Measurements from ENCODE around the gene CYP27C1. TPM values are rescaled to one million over a fixed set of nuclear protein-coding genes. Genes with fewer than 3 reads are reported as not detected.
"Not testable (repeated sequence)": the region's sequence is repeated elsewhere in the genome, so short reads cannot be mapped to it uniquely, and the experiment has no call there.

Gene CYP27C1, protein sequence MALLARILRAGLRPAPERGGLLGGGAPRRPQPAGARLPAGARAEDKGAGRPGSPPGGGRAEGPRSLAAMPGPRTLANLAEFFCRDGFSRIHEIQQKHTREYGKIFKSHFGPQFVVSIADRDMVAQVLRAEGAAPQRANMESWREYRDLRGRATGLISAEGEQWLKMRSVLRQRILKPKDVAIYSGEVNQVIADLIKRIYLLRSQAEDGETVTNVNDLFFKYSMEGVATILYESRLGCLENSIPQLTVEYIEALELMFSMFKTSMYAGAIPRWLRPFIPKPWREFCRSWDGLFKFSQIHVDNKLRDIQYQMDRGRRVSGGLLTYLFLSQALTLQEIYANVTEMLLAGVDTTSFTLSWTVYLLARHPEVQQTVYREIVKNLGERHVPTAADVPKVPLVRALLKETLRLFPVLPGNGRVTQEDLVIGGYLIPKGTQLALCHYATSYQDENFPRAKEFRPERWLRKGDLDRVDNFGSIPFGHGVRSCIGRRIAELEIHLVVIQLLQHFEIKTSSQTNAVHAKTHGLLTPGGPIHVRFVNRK
- polyA plus RNA-seq = not detected

DNA sequence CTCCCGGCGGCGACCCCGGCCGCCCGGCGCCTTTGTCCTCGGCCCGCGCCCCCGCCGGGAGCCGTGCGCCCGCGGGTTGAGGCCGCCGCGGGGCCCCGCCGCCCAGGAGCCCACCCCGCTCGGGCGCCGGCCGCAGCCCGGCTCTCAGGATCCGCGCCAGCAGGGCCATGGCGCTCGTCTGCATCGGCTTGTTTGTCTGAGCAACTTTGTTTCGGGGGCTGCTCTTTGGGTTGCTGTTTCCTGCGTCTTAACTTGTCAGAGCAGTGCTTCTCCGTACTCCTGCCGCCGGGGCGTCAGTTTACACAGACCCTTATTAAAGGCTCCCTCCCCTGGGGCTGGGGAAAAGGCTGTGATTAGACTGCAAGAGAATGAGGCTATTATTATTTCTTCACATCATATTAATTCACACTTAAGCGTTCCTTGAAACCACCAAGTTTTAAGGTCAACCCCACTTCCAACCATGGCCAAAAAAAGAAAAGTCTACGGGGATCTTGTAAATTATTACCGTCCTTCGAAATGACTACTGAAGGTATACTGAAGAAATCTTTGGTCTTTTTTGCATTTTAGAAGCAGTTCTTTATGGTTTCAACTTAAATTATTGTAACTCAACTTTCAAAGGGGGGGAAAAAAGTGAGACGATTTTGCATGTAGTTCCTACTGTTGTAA lies at the start of gene CYP27C1:
TSS of gene CYP27C1 (minus strand) at position 198 of the 666 bp plus-strand sequence. CDS start at position 169, 29 bp downstream.
- no peaks in the 10 kb centered on the region for H3K36me3 Mint-ChIP-seq
- H3K4me1 Mint-ChIP-seq = peaks cover 11 to 14% (median 13%) of the 10 kb centered on the region in 3 donors
- H3K9me3 Mint-ChIP-seq = peaks cover 2 to 8% (median 5%) of the 10 kb centered on the region in 3 donors
- H3K27ac Mint-ChIP-seq = no peak within 1 kb of the TSS
- H3K27me3 Mint-ChIP-seq = peaks cover 49% of the 10 kb centered on the region
- H3K4me3 Mint-ChIP-seq = peak within 1 kb of the TSS; percentile 55 to 93 (median 82)

DNA sequence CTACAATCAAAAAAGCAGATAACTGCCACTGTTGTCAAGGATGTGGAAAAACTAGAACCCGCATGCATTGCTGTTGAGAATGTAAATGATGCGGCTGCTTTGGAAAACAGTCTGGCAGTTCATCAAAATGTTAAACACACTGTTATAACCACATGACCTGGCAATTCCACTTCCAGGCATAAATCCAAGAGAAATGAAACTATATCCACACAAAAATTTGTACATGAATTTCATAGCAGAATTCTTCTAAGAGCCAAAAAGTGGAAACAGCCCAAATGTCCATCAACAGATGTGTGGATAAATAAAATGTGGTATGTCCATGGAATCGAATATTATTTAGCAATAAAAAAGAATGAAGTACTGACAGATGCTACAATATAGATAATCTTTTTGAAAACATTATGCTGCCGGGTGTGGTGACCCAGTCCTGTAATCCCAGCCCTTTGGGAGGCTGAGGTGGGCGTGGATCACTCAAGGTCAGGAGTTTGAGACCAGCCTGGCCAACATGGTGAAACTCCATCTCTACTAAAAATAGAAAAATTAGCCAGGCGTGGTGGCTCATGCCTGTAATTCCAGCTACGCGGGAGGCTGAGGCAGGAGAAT lies 41.8 kb upstream of the CYP27C1 start:
- H3K27ac Mint-ChIP-seq = no peak overlapping the region
- peaks cover 0 to 1% (median 1%) of the 10 kb centered on the region in 3 donors for H3K4me1 Mint-ChIP-seq
- no peak overlapping the region for H3K4me3 Mint-ChIP-seq
- no peaks in the 10 kb centered on the region for H3K27me3 Mint-ChIP-seq
- H3K36me3 Mint-ChIP-seq = peaks cover 16% of the 10 kb centered on the region
- no peaks in the 10 kb centered on the region for H3K9me3 Mint-ChIP-seq

DNA sequence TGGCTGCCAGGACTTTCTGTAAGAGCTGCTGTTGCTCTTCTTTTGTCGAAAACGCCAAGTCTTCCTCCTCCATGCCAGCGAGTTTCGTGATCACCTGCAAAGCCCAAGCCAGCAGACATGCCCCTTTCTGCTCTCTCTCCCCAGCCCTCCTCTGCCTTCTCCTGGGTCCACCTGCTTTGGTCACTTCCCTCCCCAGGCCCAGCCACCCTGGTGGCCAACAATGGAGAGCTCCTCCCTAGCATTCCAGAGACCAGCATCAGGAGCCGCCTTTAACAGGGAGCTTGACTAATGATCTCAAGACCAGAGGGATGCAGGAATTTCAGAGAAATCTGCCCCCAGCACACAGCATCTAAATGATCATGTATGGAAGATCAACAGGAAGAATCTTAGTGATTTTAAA lies 39.3 kb upstream of the CYP27C1 start:
- Mint-ChIP-seq H3K27me3 (no peaks in the 10 kb centered on the region), H3K9me3 (no peaks in the 10 kb centered on the region), H3K27ac (no peak overlapping the region), H3K36me3 (peaks cover 11% of the 10 kb centered on the region), H3K4me3 (no peak overlapping the region), H3K4me1 (peaks cover 0 to 1% (median 0%) of the 10 kb centered on the region in 3 donors)

DNA sequence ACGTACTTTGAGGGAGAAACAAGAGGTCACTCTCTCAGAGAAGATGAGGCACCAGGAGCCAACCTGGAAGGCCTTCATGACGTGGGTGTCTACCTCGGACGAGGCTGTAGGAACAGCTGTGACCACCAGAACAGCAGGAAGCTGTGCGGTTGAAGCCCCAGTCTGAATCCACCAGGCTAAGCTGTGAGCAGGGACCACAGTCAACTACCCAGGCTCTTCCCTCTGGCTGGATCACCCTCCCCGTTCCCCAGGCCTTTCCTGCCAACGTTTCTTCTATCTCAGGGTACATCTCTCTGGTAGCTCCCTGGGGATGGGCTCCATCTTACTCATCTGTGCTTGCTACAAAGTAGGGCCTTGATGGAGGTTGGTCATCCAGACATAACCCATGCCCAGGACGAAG lies 36.8 kb upstream of the CYP27C1 start:
- H3K4me3 Mint-ChIP-seq = no peak overlapping the region
- H3K27ac Mint-ChIP-seq = no peak overlapping the region
- H3K36me3 Mint-ChIP-seq = peaks cover 8% of the 10 kb centered on the region
- H3K27me3 Mint-ChIP-seq = no peaks in the 10 kb centered on the region
- H3K4me1 Mint-ChIP-seq = peaks cover 0 to 1% (median 0%) of the 10 kb centered on the region in 3 donors
- no peaks in the 10 kb centered on the region for H3K9me3 Mint-ChIP-seq

DNA sequence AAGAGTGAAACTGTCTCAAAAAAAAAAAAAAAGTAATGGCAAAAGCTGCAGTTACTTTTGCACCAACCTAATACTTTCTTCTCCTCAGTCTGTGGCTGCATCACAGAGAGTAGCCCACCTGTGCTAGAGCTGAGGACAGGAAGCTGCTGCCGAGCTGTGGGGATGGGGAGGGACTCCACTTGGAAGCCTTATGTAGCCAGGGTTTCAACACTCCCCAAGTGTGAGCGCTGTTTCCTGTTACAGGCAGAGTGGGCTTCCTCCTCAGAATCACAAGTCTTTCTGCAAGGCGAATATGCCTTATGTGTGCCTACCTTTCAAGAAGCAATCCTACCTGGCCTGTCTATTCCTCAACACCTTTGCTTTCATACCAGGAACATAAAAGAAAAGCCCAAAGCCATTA lies 36.3 kb upstream of the CYP27C1 start:
- Mint-ChIP-seq H3K4me1 (peaks cover 0 to 1% (median 0%) of the 10 kb centered on the region in 3 donors), H3K9me3 (no peaks in the 10 kb centered on the region), H3K36me3 (peaks cover 10% of the 10 kb centered on the region), H3K4me3 (no peak overlapping the region), H3K27me3 (no peaks in the 10 kb centered on the region), H3K27ac (peak overlapping the region in 1 of 3 donors; percentile 36)

DNA sequence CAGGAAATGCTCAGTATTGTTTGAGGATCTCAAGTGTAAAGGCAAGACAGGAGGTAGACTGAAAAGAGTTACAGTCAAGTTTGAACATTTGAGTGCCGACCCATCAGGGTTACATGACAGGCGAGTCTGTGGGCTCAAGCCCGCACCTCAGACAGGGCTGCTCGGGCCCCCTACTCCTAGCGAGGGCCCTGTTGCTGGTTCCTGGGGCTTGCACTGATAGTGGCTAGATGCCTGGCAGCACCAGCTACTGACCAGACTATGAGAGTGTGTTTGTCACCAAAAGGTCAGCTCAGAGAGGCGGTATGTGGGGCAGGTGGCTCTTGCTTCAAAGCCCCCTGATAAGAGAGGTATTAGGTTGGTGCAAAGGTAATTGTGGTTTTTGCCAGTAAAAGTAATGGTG lies 35.6 kb upstream of the CYP27C1 start:
- H3K27me3 Mint-ChIP-seq = no peaks in the 10 kb centered on the region
- peak overlapping the region in 1 of 3 donors; percentile 34 for H3K27ac Mint-ChIP-seq
- no peaks in the 10 kb centered on the region for H3K9me3 Mint-ChIP-seq
- H3K36me3 Mint-ChIP-seq = peaks cover 11% of the 10 kb centered on the region
- peaks cover 0 to 1% (median 0%) of the 10 kb centered on the region in 3 donors for H3K4me1 Mint-ChIP-seq
- no peak overlapping the region for H3K4me3 Mint-ChIP-seq

DNA sequence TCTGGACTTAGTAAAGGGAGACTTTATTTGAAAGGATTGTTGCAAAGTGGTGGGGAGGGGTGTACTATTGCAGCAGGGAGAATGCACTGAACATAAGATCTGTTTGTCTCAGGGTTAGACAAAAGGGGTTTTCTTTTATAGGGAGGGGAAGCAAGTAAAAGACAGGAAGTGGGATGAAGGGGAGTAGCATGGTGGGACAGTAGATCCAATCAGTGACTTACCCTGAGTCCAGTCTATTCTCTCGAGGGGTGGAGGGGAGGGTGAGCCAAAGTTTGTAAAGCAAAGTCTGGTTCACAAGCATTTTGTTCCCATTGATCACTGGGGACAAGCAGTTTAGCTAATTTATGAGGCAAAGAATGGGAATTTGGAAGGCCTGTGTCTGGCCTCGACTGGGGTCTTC lies 35.0 kb upstream of the CYP27C1 start:
- H3K9me3 Mint-ChIP-seq = no peaks in the 10 kb centered on the region
- H3K4me3 Mint-ChIP-seq = no peak overlapping the region
- no peaks in the 10 kb centered on the region for H3K27me3 Mint-ChIP-seq
- H3K36me3 Mint-ChIP-seq = peaks cover 11% of the 10 kb centered on the region
- no peak overlapping the region for H3K27ac Mint-ChIP-seq
- H3K4me1 Mint-ChIP-seq = peaks cover 0 to 1% (median 0%) of the 10 kb centered on the region in 3 donors

DNA sequence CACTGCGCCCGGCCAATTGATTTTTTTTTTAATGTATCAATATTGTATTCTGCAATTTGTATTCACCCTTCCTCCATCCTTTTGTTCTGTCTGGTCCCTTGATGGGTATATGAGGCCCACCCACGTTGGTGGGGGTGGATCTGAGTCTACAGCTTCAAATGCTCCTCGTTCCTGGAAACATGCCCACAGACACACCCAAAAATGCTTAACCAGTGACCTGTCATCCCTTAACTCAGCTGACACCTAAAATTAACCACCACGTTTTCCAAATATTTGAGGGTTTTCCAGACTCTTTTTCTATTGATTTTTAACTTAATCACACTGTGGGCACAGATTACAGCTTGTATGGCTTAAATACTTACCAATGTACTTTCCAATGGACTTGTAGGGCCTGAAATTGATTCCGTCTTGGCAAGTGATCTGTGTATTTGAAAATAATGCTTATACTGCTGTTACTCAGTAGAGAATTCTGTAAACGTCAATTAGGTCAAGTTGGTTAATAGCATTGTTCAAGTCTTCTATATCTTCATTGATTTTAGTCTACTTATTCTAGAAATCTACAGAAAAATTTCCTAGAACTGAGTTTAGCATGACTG lies 34.4 kb upstream of the CYP27C1 start:
- H3K9me3 Mint-ChIP-seq = no peaks in the 10 kb centered on the region
- no peaks in the 10 kb centered on the region for H3K27me3 Mint-ChIP-seq
- peaks cover 0 to 1% (median 0%) of the 10 kb centered on the region in 3 donors for H3K4me1 Mint-ChIP-seq
- no peak overlapping the region for H3K27ac Mint-ChIP-seq
- H3K4me3 Mint-ChIP-seq = no peak overlapping the region
- H3K36me3 Mint-ChIP-seq = peaks cover 11% of the 10 kb centered on the region

DNA sequence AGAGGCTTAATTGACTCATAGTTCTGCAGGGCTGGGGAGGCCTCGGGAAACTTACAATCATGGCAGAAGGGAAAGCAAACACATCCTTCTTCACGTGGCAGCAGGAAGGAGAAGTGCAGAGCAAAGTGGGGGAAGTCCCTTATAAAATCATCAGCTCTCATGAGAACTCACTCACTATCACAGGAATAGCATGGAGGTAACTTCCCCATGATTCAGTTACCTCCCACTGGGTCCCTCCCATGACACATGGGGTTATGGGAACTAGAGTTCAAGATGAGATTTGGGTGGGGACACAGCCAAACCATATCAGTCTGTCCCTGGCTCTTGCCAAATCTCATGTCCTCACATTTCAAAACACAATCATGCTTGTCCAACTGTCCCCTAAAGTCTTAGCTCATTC lies 21.1 kb upstream of the CYP27C1 start:
- H3K4me1 Mint-ChIP-seq, H3K27me3 Mint-ChIP-seq, H3K36me3 Mint-ChIP-seq, H3K27ac Mint-ChIP-seq, H3K4me3 Mint-ChIP-seq: not testable (repeated sequence)
- peaks cover 3 to 23% (median 16%) of the 10 kb centered on the region in 3 donors for H3K9me3 Mint-ChIP-seq

DNA sequence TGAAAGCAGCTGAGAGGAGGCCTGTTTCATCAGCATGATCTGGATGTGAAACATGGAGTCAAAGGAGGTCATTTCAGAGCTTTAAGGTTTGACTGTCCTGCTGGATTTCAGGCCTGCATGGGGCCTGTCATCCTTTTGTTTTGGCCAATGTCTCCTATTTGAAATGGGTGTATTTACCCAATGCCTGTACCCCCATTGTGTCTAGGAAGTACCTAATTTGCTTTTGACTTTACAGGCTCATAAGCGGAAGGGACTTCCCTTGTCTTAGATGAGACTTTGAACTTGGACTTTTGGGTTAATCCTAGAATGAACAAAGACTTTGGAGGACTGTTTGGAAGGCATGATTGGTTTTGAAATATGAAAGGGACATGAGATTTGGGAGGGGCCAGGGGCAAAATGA lies 19.3 kb upstream of the CYP27C1 start:
- no peak overlapping the region for H3K4me3 Mint-ChIP-seq

DNA sequence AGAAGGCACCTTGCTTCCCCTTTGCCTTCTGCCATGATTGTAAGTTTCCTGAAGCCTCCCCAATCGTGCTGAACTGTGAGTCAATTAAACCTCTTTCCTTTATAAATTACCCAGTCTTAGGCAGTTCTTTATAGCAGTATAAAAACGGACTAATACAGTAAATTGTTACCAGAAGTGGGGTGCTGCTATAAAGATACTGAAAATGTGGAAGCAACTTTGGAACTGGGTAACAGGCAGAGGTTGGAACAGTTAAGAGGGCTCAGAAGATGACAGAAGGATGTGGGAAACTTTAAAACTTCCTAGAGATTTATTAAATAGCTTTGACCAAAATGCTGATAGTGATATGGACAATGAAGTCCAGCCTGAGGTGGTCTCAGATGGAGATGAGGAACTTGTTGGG lies 17.7 kb upstream of the CYP27C1 start:
- H3K36me3 Mint-ChIP-seq, H3K4me1 Mint-ChIP-seq, H3K27me3 Mint-ChIP-seq, H3K27ac Mint-ChIP-seq: not testable (repeated sequence)
- H3K4me3 Mint-ChIP-seq = peak overlapping the region in 1 of 4 donors; percentile 49
- peaks cover 3 to 23% (median 18%) of the 10 kb centered on the region in 3 donors for H3K9me3 Mint-ChIP-seq

More for the DNA sequence above, 19.3 kb upstream of the CYP27C1 start:
- no peaks in the 10 kb centered on the region for H3K27me3 Mint-ChIP-seq
- no peak overlapping the region for H3K27ac Mint-ChIP-seq
- H3K4me1 Mint-ChIP-seq = no peaks in the 10 kb centered on the region
- H3K36me3 Mint-ChIP-seq = peaks cover 6% of the 10 kb centered on the region
- H3K9me3 Mint-ChIP-seq = peaks cover 3 to 23% (median 18%) of the 10 kb centered on the region in 3 donors

DNA sequence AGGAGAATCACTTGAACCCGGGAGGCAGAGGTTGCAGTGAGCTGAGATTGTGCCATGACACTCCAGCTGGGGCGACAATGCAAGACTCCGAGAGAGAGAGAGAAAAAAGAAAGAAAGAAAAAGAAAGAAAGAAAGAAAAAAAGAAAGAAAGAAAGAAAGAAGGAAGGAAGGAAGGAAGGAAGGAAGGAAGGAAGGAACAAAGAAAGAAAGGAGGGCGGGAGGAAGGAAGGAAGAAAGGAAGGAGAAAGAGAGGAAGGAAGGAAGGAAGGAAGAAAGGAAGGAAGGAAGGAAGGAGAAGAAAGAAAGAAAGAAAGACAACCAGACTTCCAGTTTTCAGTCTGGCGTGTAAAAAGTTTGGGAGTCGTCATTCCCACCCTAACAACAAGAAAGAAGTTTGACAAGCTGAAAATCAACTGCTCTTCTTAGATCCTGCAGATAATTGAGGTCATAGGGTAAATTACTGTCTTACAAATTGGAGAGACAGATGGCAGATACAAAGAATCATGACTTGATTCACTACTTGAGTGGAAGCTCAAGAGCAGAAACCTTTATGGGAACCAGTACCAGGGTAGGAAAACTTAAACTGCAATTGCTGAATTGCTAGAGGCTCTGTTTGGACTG lies 15.1 kb upstream of the CYP27C1 start:
- peaks cover 13% of the 10 kb centered on the region for H3K36me3 Mint-ChIP-seq
- no peaks in the 10 kb centered on the region for H3K4me1 Mint-ChIP-seq
- H3K4me3 Mint-ChIP-seq = no peak overlapping the region
- H3K27ac Mint-ChIP-seq = no peak overlapping the region
- no peaks in the 10 kb centered on the region for H3K27me3 Mint-ChIP-seq
- peaks cover 0 to 17% (median 15%) of the 10 kb centered on the region in 3 donors for H3K9me3 Mint-ChIP-seq

DNA sequence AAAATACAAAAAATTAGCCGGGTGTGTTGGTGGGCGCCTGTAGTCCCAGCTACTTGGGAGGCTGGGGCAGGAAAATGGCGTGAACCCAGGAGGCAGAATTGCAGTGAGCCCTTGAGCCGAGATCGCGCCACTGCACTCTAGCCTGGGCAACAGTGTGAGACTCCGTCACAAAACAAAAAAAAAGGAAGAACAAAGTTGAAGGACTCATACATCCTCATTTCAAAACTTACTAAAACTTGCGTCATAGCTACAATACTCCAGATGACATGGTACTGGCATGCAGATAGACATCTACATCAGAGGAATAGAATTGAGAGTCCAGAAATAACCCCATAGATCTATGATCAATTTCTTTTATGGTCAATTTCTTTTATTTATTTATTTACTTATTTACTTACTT lies 13.6 kb upstream of the CYP27C1 start:
- H3K27me3 Mint-ChIP-seq = no peaks in the 10 kb centered on the region
- H3K4me1 Mint-ChIP-seq = no peaks in the 10 kb centered on the region
- peaks cover 16% of the 10 kb centered on the region for H3K36me3 Mint-ChIP-seq
- peaks cover 0 to 12% (median 6%) of the 10 kb centered on the region in 3 donors for H3K9me3 Mint-ChIP-seq
- no peak overlapping the region for H3K4me3 Mint-ChIP-seq
- H3K27ac Mint-ChIP-seq = no peak overlapping the region

DNA sequence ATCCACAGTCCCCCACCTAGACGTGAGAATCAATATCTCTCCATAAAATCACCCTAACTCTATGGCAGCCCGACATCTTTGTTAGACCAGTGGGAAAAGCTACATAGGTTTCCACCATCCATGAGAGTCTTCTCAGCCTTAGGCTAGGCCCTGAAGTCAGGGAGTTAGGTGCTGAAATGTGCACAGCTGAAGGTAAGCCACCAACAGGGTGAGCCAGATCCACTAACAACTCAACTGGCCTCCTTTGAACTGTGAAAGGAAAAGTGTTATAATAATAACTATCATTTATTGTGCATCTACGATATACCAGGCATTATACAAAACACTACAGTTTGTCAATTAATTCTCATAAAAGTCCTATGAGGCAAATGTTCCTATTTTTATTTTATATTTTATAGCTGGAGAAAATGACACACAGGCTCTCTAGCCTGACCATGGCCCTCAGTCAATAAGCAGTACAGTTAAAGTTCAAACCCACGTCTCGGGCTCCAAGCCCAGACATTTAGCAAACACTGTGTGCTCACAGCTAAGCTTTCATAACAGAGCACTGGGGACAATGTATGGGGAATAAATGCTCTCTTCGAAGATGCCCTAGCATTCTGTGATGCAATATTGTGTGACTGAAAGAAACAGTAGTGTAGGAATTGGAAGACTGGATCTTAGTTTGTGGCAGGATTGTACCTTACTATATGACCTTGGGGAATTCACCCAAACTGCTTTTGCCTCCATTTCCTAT lies 11.2 kb upstream of the CYP27C1 start:
- Mint-ChIP-seq H3K4me1 (no peaks in the 10 kb centered on the region), H3K27me3 (peaks cover 10% of the 10 kb centered on the region), H3K36me3 (peaks cover 10% of the 10 kb centered on the region), H3K9me3 (peaks cover 3 to 12% (median 4%) of the 10 kb centered on the region in 3 donors), H3K4me3 (no peak overlapping the region), H3K27ac (no peak overlapping the region)

Data from IgD-negative memory B cell (primary cell).